Measurements from ENCODE around the gene OR6J1. TPM values are rescaled to one million over a fixed set of nuclear protein-coding genes. Genes with fewer than 3 reads are reported as not detected.

The OR6J1 gene
- total RNA-seq (2022; extraction: Qiagen RNA extraction): not detected in 5 replicates

GRCh38 chr14:22644305-22644635 lies at the start of gene OR6J1:
TSS of gene OR6J1 (minus strand) at chr14:22644352. CDS start at chr14:22634811, 9,541 bp downstream.

DNA sequence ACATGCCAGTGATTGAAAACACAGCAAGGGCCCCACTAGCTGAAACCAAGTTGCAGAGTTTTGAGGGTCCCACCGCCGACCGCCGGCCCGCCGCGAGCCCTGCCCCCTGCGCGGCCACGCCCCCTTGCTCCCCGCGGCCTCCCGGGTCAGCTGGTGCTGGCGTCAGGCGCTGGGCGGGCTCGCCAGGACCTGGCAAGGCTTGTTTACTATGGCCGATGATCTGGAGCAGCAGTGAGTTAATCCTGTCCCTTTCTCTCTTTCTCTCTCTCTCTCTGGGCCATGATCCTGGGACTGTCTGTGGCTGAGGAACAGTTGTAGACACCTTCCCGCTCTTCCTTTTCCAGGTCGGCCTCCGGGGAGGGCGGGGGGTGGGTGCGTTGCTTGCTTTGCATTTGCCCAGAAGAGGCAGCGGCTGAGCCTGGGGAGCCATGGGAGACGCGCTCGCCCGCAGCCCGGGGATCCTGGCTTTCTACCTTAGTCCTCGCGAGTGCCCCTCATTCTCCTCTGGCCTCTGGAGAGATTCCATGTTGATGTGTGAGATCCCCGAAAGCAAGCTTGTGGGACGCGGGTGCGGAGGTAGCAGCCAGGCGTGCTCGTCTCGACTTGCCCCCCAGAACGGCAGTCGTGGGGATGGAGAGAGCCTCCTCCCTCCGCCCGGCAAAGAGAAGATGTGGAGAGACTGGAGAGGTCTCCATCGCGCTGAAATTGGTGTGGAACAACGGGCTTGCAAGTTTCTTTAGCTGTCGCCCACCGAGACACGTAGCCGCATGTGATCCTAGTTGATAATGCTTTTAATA lies 45.9 kb downstream of the OR6J1 start, which contains the start of gene ABHD4:
ABHD4 (plus strand) TSS at position 202 of the 797 bp plus-strand sequence; CDS start at position 209, 7 bp downstream.

DNA sequence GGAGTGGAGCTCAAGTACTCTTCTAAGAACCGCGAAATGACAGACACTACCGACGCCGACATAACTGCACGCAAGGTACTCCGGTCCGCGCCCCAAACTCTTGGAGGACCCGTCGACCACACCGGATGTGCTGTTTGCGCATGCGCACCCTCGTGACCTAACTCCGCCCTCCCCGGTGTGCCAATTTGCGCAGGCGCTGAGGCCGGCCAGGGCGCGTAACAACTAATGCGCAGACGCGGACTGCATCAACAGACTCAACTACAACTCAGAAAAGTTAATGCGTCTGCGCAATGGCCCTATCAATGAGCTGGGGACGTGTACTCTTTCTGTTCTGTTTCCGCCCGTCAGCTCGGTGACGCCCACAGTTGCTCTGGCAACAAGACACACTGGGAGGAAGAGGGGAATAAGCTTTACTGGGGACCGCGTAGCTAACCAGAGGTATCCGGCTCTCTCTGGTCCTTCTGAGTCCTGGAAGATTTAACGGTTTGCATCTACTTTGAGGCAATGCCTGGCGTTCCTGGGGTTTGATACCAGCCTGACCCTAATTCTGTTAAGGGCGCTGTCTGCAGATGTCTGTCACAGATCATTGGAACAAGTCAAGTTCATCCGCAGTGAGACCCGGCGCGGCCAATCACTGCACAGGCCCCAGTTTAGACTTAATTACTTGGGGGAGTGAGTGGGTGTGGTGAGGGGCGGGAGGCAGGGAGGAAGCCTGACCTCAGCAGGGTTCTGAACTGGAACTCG lies 54.9 kb downstream of the OR6J1 start, which contains the start of gene DAD1:
DAD1 (minus strand) TSS at position 129 of the 744 bp plus-strand sequence; CDS start at position 62, 67 bp downstream.

Other genes with a start within 250 kb of the OR6J1 start
- 334 to 371 TPM (median 341 TPM) in 5 replicates for gene DAD1, start 55.1 kb downstream of the OR6J1 start, total RNA-seq (2022; extraction: Qiagen RNA extraction)
- 43.2 to 49.6 TPM (median 47.6 TPM) in 5 replicates for gene ABHD4, start 46.1 kb downstream of the OR6J1 start, total RNA-seq (2022; extraction: Qiagen RNA extraction)
- gene OXA1L, start 122.3 kb upstream of the OR6J1 start, total RNA-seq (2022; extraction: Qiagen RNA extraction): 134 to 165 TPM (median 161 TPM) in 5 replicates
- gene SLC7A7, start 171.1 kb upstream of the OR6J1 start, total RNA-seq (2022; extraction: Qiagen RNA extraction): 19.4 to 25.6 TPM (median 23.4 TPM) in 5 replicates
- gene MRPL52, start 185.5 kb upstream of the OR6J1 start, total RNA-seq (2022; extraction: Qiagen RNA extraction): 154 to 212 TPM (median 189 TPM) in 5 replicates
- 0.52 to 0.78 TPM (median 0.69 TPM) in 5 replicates for gene MMP14, start 192.2 kb upstream of the OR6J1 start, total RNA-seq (2022; extraction: Qiagen RNA extraction)
- gene LRP10, start 227.4 kb upstream of the OR6J1 start, total RNA-seq (2022; extraction: Qiagen RNA extraction): 54.7 to 82.1 TPM (median 77.7 TPM) in 5 replicates
- 0.16 to 0.41 TPM (median 0.39 TPM) in 5 replicates for gene REM2, start 238.9 kb upstream of the OR6J1 start, total RNA-seq (2022; extraction: Qiagen RNA extraction)